ENCODE results near the gene SH3RF2. TPM values are rescaled to one million over a fixed set of nuclear protein-coding genes. Genes with fewer than 3 reads are reported as not detected.

The SH3RF2 gene
- total and polyA plus RNA-seq, 2 of the 13 experiments (the other 11 are each of a cell fraction or from before 2014, with no cell fraction given): 2.6 to 3.7 TPM

- TF ChIP-seq ZNF646 (CRISPR knock-in tag; IDR thresholded peaks at IDR 0.05) (no peak), HHEX (CRISPR knock-in tag; IDR thresholded peaks at IDR 0.05) (peak; percentile 56; the same call in 1 of the 2 replicates), TBL1XR1 (IDR thresholded peaks at IDR 0.05; ENCODE audit: borderline replicate concordance, low read length, partially characterized antibody) (no peak), ZNF552 (CRISPR knock-in tag; IDR thresholded peaks at IDR 0.05; ENCODE audit: borderline replicate concordance) (no peak), HNRNPUL1 (IDR thresholded peaks at IDR 0.05; ENCODE audit: low read depth, low read length) (peak; percentile 91; the same call in 1 of the 2 replicates), ATRX (CRISPR knock-in tag; IDR thresholded peaks at IDR 0.05; ENCODE audit: borderline replicate concordance) (no peak), GLI4 (CRISPR knock-in tag; IDR thresholded peaks at IDR 0.05; ENCODE audit: borderline replicate concordance) (no peak), ZNF644 (CRISPR knock-in tag; IDR thresholded peaks at IDR 0.05; ENCODE audit: low read depth) (peak; percentile 89), ZIK1 (CRISPR knock-in tag; IDR thresholded peaks at IDR 0.05; ENCODE audit: borderline replicate concordance, low read depth) (0 out of 2 replicates have a peak, but pooled peaks have one; percentile 31), TEAD3 (CRISPR knock-in tag; optimal IDR thresholded peaks at IDR 0.05; ENCODE audit: borderline replicate concordance) (peak; percentile 80), ZNF766 (CRISPR knock-in tag; IDR thresholded peaks at IDR 0.05; ENCODE audit: borderline replicate concordance) (peak; percentile 9; the same call in 1 of the 2 replicates), CREB1 (IDR thresholded peaks at IDR 0.05) (no peak), CREB1 (CRISPR knock-in tag; IDR thresholded peaks at IDR 0.05) (peak; percentile 79), MBD4 (IDR thresholded peaks at IDR 0.05; ENCODE audit: borderline replicate concordance, low read length) (peak; percentile 13; the same call in 1 of the 2 replicates), IRF1 (CRISPR knock-in tag; IDR thresholded peaks at IDR 0.05; ENCODE audit: low read depth) (no peak), ZNF782 (CRISPR knock-in tag; IDR thresholded peaks at IDR 0.05; ENCODE audit: borderline replicate concordance) (no peak), PRDM15 (CRISPR knock-in tag; IDR thresholded peaks at IDR 0.05) (peak; percentile 22; the same call in 1 of the 2 replicates), PHF21A (CRISPR knock-in tag; IDR thresholded peaks at IDR 0.05) (peak; percentile 92)
Observed at GRCh38 chr5:145979270-145980223, 43.2 kb downstream of the SH3RF2 start (continued).
